SIG-M5 (cell line): ENCODE measurements around the gene TAS1R3.
"Not testable (repeated sequence)": the region's sequence is repeated elsewhere in the genome, so short reads cannot be mapped to it uniquely, and the experiment has no call there.

ENCODE experiments used
- DNase-seq: peaks from one replicate; lab custom pipeline; 2025; lab: John Stamatoyannopoulos, UW

Gene TAS1R3

GRCh38 chr1:1309251-1310108 lies 21.6 kb upstream of the TAS1R3 start:
- no peak for DNase-seq

GRCh38 chr1:1310109-1310385 lies 21.0 kb upstream of the TAS1R3 start:
- DNase-seq = no peak

GRCh38 chr1:1310476-1311053 lies 20.5 kb upstream of the TAS1R3 start:
- DNase-seq = no peak

GRCh38 chr1:1311107-1312104 lies 19.7 kb upstream of the TAS1R3 start:
- DNase-seq = no peak

- DNase-seq = no peak
These were observed 18.4 kb upstream of the TAS1R3 start for GRCh38 chr1:1312450-1313314.

- no peak for DNase-seq
These were observed 17.4 kb upstream of the TAS1R3 start for GRCh38 chr1:1313500-1314236.

GRCh38 chr1:1314237-1314586 lies 16.9 kb upstream of the TAS1R3 start:
- no peak for DNase-seq

GRCh38 chr1:1314678-1315335 lies 16.3 kb upstream of the TAS1R3 start:
- DNase-seq = no peak

GRCh38 chr1:1315435-1315954 lies 15.6 kb upstream of the TAS1R3 start:
- DNase-seq = no peak

GRCh38 chr1:1316199-1316598 lies 14.9 kb upstream of the TAS1R3 start:
- DNase-seq = not testable (repeated sequence)

GRCh38 chr1:1317420-1317819 lies 13.7 kb upstream of the TAS1R3 start:
- no peak for DNase-seq

- DNase-seq = no peak
These were observed 12.9 kb upstream of the TAS1R3 start for GRCh38 chr1:1318131-1318652.

GRCh38 chr1:1318777-1319645 lies 12.1 kb upstream of the TAS1R3 start:
- DNase-seq = no peak

- no peak for DNase-seq
These were observed 11.5 kb upstream of the TAS1R3 start for GRCh38 chr1:1319646-1319941.

- DNase-seq = no peak
These were observed 10.2 kb upstream of the TAS1R3 start for GRCh38 chr1:1320666-1321448.

- no peak for DNase-seq
These were observed 9.6 kb upstream of the TAS1R3 start for GRCh38 chr1:1321477-1321876.

GRCh38 chr1:1322418-1322817 lies 8.7 kb upstream of the TAS1R3 start:
- DNase-seq = no peak

GRCh38 chr1:1322952-1323351 lies 8.1 kb upstream of the TAS1R3 start:
- no peak for DNase-seq
